GM18508 (cell line): ENCODE measurements around the gene GCHFR.

Experiments used
- ATAC-seq: cut with Tn5 transposase; IDR thresholded peaks from one replicate; pipeline ENCODE4 v1.9.1; 2021; ENCODE audit warnings: moderate number of reproducible peaks; ENCODE audit not compliant: insufficient read depth, unreplicated experiment

Gene GCHFR

DNA sequence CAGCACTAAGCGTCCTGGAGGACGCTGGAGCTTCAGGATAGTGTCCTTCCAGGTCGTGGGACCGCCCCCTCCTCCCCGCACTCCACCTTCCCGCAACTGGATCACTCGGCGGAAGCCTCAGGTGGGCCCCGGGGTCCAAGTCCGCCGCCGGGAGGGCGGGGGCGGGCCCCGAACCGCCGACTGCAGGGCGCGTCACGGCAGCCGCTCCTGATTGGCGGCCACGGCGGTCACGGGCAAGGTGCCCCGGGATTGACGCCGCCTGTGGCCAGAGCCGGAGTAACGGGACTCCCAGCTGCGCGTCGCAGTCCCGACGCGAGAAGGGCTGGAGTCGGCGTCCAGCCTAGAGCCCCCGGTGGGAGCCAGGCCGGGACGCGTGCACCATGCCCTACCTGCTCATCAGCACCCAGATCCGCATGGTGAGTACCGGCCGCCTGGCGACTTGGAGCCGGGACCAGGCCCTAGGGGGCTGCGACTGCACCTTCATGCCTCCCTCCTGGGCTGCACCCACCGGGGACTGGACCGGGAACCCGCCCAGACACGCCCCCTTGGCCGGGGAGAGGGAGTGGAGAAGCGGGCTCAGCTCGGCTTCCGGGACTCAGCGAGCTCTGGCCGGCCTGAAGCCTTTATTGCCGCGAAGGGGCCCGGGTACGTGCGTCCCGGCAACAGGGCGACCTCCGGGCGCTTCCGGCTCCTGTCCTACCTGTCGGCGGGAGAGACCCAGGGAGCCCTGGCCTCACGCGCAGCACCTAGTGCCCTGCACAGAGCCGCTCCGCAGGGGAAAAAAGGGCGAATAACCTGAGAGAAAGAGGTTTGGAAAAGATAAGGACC, at the start of gene GCHFR:
Gene GCHFR, plus strand, starts transcription at position 268 of the 828 bp plus-strand sequence. Its CDS starts 113 bp downstream, at position 381.
- ATAC-seq = no peak

GRCh38 chr15:40714144-40714543, 49.7 kb upstream of the GCHFR start:
- ATAC-seq = no peak

DNA sequence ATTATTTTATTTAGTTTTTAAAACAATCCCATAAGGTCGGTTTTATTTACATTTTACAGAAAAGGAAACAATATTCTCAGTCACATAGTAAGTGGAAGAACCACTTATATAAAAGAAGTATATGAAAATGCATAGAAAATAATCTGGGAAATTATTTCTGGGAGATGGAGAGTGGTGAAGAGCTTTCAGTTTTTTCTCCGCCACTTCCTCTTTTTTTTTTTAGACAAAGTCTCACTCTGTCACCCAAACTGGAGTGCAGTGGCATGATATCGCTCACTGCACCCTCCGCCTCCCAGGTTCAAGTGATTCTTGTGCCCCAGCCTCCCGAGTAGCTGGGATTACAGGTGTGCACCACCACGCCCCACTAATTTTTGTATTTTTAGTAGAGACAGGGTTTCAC, 47.7 kb upstream of the GCHFR start:
- ATAC-seq = no peak

- ATAC-seq = no peak
Measured at GRCh38 chr15:40721701-40722100, 42.2 kb upstream of the GCHFR start.

DNA sequence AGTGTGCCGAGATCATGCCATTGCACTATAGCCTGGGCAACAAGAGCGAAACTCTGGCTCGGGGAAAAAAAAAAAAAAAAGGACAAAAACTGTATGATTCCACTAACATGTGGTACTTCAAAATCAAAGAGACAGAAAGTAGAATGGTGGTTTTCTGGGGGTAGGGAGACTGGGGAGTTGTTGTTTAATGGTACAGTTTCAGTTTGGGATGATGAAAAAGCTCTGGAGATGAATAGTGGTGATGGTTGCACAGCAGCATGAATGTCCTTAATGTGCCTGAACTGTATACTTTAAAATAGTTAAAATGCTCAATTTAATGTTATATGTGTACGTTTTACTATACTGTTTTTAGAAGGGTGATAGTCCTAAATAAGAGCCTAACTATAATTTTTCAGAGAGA, 41.5 kb upstream of the GCHFR start:
- no peak for ATAC-seq

GRCh38 chr15:40722934-40723333, 40.9 kb upstream of the GCHFR start:
- ATAC-seq = no peak

GRCh38 chr15:40723919-40724318, 39.9 kb upstream of the GCHFR start:
- ATAC-seq = no peak

DNA sequence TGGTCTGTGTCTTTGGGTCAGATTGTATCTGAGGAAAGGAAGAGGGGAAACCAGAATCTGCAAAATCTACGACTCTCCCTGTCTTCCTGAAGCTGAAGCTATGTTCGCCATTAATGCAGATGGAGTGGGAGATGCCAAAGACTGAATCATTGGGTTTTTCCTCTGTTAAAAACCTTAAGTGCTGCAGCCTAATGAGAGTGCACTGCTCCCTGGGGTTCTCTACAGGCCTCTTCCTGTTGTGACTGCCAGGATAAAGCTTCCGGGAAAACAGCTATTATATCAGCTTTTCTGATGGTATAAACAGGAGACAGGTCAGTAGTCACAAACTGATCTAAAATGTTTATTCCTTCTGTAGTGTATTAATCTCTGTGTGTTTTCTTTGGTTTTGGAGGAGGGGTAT, 32.8 kb upstream of the GCHFR start:
- ATAC-seq = no peak

DNA sequence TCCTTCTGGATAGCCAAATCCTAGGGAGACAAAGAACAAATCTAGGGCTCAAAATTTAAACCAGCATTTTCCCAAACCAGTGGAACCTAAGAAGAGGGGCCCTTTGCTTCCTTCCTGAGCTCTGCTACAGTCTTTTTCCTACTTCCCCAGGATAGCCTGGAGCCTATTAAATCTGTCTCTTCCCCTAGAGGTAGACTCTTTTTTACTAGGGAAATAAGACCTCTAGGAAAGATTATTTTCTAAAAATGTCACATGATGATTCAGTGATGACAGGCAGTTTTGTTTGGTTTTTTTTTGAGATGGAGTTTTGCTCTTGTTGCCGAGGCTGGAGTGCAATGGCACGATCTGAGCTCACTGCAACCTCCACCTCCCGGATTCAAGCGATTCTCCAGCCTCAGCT, 27.3 kb upstream of the GCHFR start:
- no peak for ATAC-seq

- ATAC-seq = no peak
Measured at GRCh38 chr15:40737048-40737447, 26.8 kb upstream of the GCHFR start.

DNA sequence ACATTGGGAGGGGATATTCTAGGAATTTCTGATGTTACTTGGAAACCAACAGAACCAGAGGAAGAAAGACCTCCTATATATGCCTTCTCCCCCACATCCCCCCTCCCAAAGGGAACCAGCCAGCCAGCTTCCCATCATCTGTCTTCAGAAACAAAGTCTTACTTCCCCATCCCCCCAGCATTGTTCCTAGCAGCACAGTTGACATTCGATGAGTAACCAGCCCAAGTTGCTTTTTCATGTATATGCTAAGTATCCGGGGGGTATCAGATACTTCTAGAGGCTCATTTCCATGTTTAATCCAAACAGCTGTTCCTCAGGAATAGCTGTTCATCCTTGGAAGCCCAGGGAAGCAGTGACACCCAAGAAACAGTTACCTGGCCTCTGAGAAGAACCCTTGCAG, 24.8 kb upstream of the GCHFR start:
- no peak for ATAC-seq

DNA sequence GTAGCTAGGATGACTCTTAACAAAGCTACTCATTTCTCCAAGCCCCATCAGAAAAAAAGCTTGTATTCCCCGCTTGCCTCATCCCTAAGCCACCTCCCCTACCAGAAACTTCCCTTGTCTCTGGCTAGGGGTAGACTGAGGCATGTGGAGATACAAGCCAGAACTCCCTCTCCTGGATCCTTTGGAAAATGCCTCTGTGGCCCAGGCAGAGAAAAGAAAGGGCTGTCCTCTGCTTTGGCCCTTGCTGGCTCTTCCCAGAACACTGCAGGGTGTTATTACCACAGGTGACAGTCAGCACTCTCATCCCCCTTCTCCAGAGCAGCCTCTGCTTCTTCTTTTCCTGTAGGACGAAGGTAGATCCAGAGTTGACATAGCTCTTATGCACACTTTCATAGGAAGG, 24.0 kb upstream of the GCHFR start:
- no peak for ATAC-seq

GRCh38 chr15:40743485-40743901, 20.4 kb upstream of the GCHFR start:
- no peak for ATAC-seq

DNA sequence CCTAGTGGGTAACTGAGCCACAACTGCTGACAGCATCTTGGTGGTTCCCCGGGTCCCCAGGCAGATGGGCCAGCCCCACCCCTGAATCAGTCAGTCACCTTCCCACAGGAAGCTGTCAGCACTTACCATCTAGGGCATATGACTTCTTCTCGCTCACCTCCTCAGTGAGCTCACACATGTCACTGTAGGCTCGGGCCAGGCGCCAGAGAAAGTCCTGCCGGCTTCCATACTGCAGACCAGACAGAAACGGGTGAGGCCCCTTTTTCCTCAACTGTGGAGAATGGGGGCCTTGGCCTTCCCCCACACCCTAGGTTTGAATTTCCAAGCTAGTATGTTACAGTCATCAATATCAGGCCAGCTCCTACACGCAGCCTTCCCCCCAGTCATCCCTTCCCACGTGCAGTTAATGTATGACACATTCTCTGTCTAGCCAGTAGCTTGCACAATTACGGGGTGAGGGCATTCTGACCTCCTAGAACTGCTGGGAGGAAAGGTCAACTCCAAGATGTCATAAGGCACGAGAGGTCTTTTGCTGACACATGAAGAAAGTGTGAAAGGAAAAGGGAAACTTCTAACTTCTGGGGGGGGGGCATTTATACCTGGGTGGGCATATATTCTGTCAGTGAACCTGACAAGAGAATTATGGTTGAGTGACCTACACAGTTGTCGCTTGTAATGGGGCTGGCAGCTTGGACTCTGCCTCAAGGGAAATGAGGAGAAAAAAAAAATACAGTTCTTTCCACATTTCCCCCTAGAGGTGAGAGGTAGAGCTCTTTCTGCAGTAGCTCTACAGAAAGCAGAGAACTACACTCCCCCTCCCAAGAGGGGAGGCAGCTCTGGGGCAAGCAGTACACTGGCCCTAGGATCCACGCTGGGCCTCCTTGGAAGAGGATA, 19.7 kb upstream of the GCHFR start:
- ATAC-seq = no peak

DNA sequence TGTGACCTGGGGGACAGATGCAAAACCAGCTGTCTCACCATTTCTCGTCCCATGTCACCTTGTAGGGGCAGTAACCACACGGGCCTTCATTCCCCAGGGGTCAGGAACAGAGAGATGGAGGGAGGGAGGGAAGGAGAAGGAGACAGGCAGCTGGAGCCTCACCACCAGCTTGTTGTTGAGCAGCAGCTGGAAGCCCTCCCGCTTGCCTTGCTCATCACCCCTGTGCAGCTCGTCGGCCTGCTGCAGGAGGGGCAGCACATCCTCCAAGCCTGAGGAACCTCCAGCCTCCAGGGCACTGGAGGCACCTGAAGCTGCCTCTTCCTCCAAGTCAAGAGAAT, 19.1 kb upstream of the GCHFR start:
- no peak for ATAC-seq

GRCh38 chr15:40746916-40747418, 16.9 kb upstream of the GCHFR start:
- ATAC-seq = no peak

DNA sequence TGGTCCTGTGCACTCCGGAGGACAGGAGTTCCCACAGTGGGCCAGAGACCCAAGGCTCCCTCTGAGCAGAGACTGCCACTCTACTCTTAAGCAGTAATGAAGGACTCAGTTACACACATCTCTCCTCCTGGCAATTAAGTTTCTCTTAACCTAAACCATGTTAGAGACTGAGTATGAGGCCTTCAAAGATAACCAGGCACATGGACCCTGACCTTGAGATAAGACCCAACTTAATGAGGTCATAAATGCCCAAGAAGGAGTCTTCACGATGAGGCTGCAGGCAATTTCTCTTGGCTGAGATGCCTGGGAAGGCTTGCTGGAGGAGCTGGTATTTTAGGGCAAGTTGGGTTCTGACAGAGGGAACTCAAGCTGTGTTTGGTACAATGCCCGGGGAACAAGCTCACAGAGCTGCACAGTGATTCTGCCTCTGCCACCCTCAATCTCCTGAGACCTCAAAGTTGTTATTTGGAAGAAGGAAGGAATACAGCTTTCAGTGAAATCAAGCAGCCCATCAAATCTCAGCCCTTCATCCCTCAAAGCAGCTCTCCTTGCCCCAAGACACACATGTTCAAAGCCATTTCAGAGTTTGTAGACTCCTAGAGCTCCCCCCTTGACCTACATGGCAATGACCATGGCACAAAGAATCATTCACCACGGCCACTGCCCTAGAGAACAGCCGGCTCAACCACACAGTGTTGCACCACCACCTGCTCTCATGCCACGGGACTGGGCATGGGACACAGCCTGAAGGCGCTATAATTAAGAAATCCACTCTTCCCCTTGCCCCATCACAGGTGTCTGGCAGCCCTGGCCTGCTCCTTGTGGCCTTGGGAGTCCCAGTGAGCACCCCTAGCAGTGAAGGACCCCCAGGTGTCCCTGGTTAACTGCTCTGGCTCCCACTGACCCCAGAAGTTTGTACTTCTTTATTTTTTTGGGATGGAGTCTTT, 15.9 kb upstream of the GCHFR start:
- ATAC-seq = no peak

DNA sequence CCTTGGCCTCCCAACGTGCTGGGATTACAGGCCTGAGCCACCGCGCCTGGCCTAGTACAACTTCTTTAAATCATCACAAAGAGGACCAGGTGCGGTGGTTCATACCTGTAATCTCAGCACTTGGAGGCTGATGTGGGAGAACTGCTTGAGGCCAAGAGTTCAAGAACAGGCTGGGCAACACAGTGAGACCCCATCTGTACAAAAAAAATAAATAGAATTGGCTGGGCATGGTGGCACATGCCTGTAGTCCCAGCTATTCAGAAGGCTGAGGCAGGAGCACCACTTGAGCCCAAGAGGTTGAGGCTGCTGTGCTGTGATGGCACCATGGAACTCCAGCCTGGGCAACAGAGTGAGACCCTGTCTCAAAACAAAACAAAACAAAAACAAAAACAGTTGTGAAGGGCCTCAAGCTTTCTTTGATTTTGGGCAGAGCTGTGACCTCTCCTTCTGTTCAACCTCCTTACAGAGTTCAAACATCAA, 14.7 kb upstream of the GCHFR start:
- ATAC-seq = no peak

DNA sequence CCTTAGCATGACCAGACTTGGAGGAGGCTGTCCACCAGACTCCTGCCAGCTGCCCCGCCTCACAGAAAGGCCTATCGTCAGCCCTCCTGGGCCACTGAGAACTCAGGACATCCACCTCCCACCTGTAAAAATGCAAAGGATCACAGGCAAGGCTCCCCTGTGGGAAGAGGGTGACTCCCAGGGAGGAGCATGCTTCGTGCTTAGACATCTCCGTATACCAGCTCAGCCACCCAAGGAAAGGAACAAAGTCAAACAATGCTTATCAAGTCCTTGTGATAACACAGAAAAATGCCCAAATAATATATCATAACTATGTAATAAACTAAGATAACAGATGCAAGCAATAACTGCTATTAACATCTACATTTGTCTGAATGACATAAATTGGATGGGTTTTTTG, 13.0 kb upstream of the GCHFR start:
- ATAC-seq = no peak

DNA sequence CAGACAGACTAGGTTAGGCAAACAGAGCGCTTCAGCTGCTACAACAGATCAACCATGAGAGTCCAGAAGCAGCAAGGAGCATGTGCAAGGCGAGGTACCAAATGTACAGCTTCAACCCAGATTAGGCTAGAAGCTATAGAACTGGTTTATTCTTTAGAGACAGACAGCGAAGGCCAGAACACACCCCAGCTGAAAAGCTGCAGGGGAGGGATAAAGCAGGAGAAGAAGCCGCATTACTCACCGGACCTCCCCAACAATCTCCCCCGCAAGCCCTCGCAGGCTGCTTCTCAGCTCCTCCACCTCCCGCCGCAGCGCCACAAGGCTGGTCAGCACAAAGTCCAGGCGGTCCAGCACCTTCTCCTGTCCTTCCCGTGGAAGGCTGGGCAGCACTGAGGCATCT, 12.1 kb upstream of the GCHFR start:
- no peak for ATAC-seq
